Measurements from ENCODE around the gene NKAIN1.
"Not testable (repeated sequence)": the region's sequence is repeated elsewhere in the genome, so short reads cannot be mapped to it uniquely, and the experiment has no call there.

The NKAIN1 gene

DNA sequence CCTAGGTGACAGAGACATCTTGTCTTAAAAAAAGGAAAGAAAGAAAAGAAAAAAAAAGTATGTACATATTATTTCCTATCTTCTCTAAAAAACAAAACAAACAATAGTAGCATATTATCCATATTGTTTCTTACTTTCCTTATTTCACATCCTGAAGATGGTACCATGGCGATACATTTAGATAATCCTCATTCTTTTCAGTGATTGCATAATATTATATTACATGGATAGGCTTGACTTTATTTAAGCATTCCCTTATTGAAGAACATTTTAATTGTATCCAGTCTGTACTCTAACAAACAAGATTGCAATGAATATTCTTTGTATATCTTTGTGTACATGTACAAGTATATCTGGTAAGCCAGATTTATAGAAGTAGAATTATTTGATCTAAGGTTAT, 91.3 kb downstream of the NKAIN1 start:
- no peak for DNase-seq

DNA sequence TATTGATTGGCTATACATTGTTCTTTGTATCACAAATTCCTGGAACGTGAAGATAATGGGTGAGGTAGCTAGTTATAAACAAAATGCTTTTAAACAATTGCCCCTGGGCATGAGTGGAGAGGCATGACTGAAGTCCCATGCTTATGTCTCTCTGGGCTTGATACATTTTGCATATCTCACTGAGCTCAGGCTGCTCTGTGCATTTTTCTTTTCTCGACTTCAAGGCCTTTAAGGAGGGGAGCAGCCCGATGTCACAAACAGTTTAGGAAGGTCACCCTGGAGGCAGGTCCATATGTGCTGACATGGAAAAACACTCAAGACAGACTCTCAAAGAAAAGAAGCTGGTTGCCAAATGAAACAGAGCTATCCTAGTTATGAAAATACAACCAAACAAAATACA, 94.0 kb downstream of the NKAIN1 start:
- no peak for DNase-seq

DNA sequence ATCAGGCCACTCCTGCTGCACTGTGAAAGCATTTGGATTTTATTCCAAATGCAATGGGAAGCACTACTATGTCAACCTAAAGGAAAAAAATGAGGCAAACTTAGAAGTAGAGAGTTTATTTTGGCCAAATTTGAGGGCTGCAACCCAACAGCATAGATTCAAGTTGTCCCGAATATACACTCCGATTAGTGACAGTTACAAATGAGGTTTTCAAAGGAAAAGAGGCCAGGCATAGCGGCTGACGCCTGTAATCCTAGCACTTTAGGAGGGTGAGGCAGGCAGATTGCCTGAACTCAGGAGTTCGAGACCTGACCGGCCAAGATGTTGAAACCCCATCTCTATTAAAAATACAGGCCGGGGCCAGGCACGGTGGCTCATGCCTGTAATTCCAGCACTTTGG, 95.2 kb downstream of the NKAIN1 start:
- no peak for DNase-seq

DNA sequence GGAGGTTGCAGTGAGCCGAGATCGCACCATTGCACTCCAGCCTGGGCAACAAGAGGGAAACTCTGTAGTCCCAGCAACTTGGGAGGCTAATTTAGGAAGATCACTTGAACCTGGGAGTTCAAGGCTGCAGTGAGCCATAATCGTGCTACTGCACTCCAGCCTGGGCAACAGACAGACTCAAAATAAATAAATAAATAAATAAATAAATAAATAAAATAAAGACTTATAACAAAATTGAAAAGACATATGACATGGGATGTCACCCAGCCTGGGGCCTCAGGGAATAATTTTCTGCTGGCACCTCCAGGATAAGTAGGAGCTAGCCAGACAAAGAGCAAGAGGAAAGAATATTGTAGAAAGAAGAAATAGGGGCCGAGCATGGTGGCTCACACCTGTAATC, 96.2 kb downstream of the NKAIN1 start:
- DNase-seq = no peak

DNA sequence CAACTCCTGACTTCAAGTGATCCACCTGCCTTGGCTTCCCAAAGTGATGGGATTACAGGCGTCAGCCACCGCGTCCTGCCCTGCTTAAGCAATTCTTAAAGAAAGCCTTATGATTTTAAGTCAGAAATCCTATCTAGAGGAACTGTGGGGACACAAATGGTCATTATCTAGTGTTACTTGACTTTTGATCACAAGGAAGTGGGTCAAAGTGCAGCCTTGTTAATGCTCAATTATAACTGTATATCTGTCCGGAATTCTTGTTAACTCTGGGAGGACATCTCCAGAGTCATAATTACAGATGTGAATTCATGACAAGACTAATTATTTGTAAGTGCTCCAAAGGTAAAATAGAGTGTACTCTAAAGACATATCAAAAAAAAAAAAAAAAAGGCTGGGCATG, 97.3 kb downstream of the NKAIN1 start:
- DNase-seq = no peak

DNA sequence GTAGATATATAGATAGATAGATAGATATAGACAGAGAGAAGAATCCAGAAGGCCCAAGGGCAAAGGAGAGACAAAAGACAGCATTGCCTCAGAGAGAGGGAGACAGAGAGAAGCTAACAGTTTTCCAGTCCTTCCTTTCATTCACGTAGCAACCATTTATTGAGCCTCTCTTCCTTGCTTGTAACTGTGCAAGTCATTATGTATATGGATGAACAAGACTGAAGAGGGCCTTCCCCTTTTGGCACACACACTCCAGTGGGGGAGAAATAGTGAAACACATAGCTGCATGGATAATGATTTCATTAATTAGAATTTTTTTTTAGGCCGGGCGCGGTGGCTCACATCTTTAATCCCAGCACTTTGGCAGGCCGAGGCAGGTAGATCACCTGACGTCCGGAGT, 99.4 kb downstream of the NKAIN1 start:
- DNase-seq = no peak

DNA sequence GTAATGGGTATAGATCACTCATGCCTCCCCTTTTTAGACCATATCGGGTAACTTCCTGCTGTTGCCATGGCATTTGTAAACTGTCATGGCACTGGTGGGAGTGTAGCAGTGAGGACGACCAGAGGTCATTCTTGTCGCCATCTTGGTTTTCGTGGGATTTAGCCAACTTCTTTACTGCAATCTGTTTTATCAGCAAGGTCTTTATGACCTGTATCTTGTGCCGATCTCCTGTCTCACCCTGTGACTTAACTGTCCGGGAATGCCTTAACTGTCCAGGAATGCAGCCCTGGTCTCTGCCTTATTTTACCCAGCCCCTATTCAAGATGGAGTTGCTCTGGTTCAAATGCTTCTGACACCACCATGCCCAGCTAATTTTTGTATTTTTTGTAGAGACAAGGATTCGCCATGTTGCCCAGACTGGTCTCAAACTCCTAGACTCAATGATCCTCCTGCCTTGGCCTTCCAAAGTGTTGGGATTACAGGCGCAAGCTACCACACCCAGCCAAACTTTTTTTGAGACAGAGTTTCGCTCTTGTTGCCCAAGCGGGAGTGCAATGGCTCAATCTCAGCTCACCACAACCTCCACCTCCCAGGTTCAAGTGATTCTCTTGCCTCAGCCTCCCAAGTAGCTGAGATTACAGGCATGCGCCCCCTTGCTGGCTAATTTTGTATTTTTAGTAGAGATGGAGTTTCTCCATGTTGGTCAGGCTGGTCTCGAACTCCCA, 100.7 kb downstream of the NKAIN1 start:
- DNase-seq = not testable (repeated sequence)

DNA sequence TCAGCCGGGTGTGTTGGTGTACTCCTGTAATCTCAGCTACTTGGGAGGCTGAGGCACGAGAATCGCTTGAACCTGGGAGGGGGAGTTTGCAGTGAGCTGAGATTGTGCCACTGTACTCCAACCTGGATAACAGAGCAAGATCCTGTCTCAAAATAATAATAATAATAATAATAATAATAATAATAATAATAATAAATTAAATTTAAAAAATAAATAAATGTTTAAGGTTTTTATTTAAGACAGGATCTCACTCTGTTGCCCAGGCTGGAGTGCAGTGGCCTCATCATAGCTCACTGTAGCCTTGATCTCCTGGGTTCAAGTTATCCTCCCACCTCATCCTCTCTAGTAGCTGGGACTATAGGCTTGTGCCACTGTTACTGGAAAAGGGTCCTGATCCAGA, 101.8 kb downstream of the NKAIN1 start:
- DNase-seq = not testable (repeated sequence)

DNA sequence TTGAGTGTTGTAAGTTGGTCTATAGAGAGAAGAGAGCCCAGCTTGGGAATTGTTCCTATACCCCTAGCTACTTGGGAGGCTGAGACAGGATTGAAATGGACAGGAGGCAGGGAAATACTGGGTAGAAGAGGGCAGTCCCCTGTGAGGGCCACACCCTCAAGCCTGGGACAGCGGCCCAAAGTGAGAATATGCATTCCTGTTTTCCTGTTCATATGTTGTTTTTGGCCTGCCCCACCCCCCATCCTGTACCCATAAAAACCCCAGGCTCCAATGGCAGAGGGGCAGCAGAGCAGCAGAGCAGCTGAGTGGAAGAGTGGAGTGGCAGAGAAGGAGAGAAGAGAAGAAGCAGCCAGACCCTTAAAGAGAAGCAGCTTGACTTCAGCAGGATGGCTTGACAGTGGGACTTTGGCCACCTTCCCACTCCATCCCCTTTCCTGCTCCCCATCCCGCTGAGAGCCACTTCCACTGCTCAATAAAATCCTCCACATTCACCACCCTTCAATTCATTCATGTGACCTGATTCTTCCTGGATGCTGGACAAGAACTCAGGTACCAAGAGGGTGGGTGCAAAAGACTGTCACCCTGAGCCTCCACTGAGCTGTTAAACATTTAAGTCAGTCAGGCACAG, 103.6 kb downstream of the NKAIN1 start:
- DNase-seq = no peak

DNA sequence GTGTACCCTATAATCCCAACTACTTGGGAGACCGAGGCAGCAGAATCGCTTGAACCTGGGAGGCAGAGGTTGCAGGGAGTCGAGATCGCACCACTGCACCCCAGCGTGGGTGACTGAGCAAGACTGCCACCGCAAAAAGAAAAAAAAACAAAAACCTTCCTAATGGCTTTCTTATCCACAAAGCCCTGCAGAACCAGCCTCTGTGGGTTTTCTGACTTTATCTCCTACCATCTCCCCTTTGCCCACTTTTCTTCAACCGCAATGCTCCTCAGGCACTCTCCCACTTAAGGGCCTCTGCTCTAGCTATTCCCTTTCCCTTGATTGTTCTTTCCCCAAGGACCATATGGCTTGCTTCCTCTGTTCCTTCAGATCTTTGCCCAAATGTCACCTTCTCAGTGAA, 106.3 kb downstream of the NKAIN1 start:
- DNase-seq = no peak
